H7 (cell line): ENCODE measurements around the gene BBS2. TPM values are rescaled to one million over a fixed set of nuclear protein-coding genes. Genes with fewer than 3 reads are reported as not detected.

Experiments
- DNase-seq: peaks from one replicate; pipeline ENCODE4 v3.0.0; 2012
- H3K27me3 ChIP-seq: 2 replicates; pipeline ENCODE4 v1.6.0; 2011; ENCODE audit warnings: mild to moderate bottlenecking, low read length; ENCODE audit not compliant: control insufficient read depth, insufficient read depth
- H3K36me3 ChIP-seq: replicated peaks from 2 replicates; pipeline ENCODE4 v1.5.1; 2011; ENCODE audit warnings: low read length; ENCODE audit not compliant: control insufficient read depth, insufficient read depth
- H3K4me3 ChIP-seq: 2 replicates; pipeline ENCODE4 v1.5.1; 2011; ENCODE audit warnings: low read depth, mild to moderate bottlenecking, control low read depth, low read length, moderate library complexity; ENCODE audit not compliant: insufficient read depth
- total RNA-seq: library from RNA; depleted of rRNA; stranded (reverse); fragments of >200 nt; shearing (Covaris generic); gene quantifications from 2 replicates; pipeline ENCODE4 v1.2.3, GENCODE V29; 2014

Gene BBS2
- total RNA-seq, 1 experiment from 2014 or later: 22.2 TPM

GRCh38 chr16:56542039-56542438 lies 22.2 kb upstream of the BBS2 start:
- Histone ChIP-seq H3K4me3 (no peak overlapping the region), H3K27me3 (no peaks in the 10 kb centered on the region), H3K36me3 (no peaks in the 10 kb centered on the region)
- DNase-seq: no peak

- Histone ChIP-seq H3K4me3 (no peak overlapping the region), H3K27me3 (peaks cover 1% of the 10 kb centered on the region; the same call in 1 of the 2 replicates), H3K36me3 (no peaks in the 10 kb centered on the region)
- DNase-seq: no peak
Measured at GRCh38 chr16:56539656-56540055, 19.8 kb upstream of the BBS2 start.

GRCh38 chr16:56538331-56538730 lies 18.5 kb upstream of the BBS2 start:
- Histone ChIP-seq H3K4me3 (no peak overlapping the region), H3K36me3 (no peaks in the 10 kb centered on the region), H3K27me3 (peaks cover 1% of the 10 kb centered on the region; the same call in 1 of the 2 replicates)
- DNase-seq: no peak

- H3K27me3 ChIP-seq: peaks cover 1% of the 10 kb centered on the region; the same call in 1 of the 2 replicates
- no peaks in the 10 kb centered on the region for H3K36me3 ChIP-seq
- H3K4me3 ChIP-seq: no peak overlapping the region
- no peak for DNase-seq
Measured at GRCh38 chr16:56534847-56535383, 15.1 kb upstream of the BBS2 start.

- Histone ChIP-seq H3K27me3 (peaks cover 1% of the 10 kb centered on the region; the same call in 1 of the 2 replicates), H3K36me3 (no peaks in the 10 kb centered on the region), H3K4me3 (no peak overlapping the region)
- no peak for DNase-seq
Measured at GRCh38 chr16:56532714-56533113, 12.9 kb upstream of the BBS2 start.

- DNase-seq: no peak
- H3K27me3 ChIP-seq: peaks cover under 1% of the 10 kb centered on the region; the same call in 1 of the 2 replicates
- no peaks in the 10 kb centered on the region for H3K36me3 ChIP-seq
- no peak overlapping the region for H3K4me3 ChIP-seq
Measured at GRCh38 chr16:56530872-56531271, 11.0 kb upstream of the BBS2 start.

GRCh38 chr16:56525236-56525635 lies 5.4 kb upstream of the BBS2 start:
- 0 out of 2 replicates have a peak, but pooled peaks cover 1% of the 10 kb centered on the region for H3K27me3 ChIP-seq
- no peak overlapping the region for H3K4me3 ChIP-seq
- no peaks in the 10 kb centered on the region for H3K36me3 ChIP-seq
- DNase-seq: no peak

GRCh38 chr16:56520251-56520577 lies 390 bp upstream of the BBS2 start:
- peak overlapping the region; percentile 98 for H3K4me3 ChIP-seq
- no peaks in the 10 kb centered on the region for H3K36me3 ChIP-seq
- 0 out of 2 replicates have a peak, but pooled peaks cover 1% of the 10 kb centered on the region for H3K27me3 ChIP-seq
- no peak for DNase-seq

- DNase-seq: no peak
- Histone ChIP-seq H3K4me3 (no peak overlapping the region), H3K27me3 (0 out of 2 replicates have a peak, but pooled peaks cover 1% of the 10 kb centered on the region), H3K36me3 (no peaks in the 10 kb centered on the region)
Measured at GRCh38 chr16:56518425-56518824, 1.4 kb downstream of the BBS2 start.

- H3K27me3 ChIP-seq: 0 out of 2 replicates have a peak, but pooled peaks cover 1% of the 10 kb centered on the region
- H3K4me3 ChIP-seq: no peak overlapping the region
- H3K36me3 ChIP-seq: no peaks in the 10 kb centered on the region
- no peak for DNase-seq
Measured at GRCh38 chr16:56517206-56517605, 2.6 kb downstream of the BBS2 start.

- DNase-seq: no peak
- H3K4me3 ChIP-seq: no peak overlapping the region
- no peaks in the 10 kb centered on the region; the same call in 1 of the 2 replicates for H3K36me3 ChIP-seq
- H3K27me3 ChIP-seq: no peaks in the 10 kb centered on the region
Measured at GRCh38 chr16:56515665-56516064, 4.2 kb downstream of the BBS2 start.

GRCh38 chr16:56514845-56515244 lies 5.0 kb downstream of the BBS2 start:
- no peak for DNase-seq
- no peak overlapping the region for H3K4me3 ChIP-seq
- no peaks in the 10 kb centered on the region; the same call in 1 of the 2 replicates for H3K36me3 ChIP-seq
- H3K27me3 ChIP-seq: no peaks in the 10 kb centered on the region

GRCh38 chr16:56513972-56514371 lies 5.9 kb downstream of the BBS2 start:
- H3K36me3 ChIP-seq: no peaks in the 10 kb centered on the region; the same call in none of the 2 replicates
- no peak overlapping the region for H3K4me3 ChIP-seq
- H3K27me3 ChIP-seq: no peaks in the 10 kb centered on the region
- DNase-seq: peak; percentile 60

- H3K27me3 ChIP-seq: no peaks in the 10 kb centered on the region
- no peaks in the 10 kb centered on the region; the same call in none of the 2 replicates for H3K36me3 ChIP-seq
- no peak for DNase-seq
- no peak overlapping the region for H3K4me3 ChIP-seq
Measured at GRCh38 chr16:56513091-56513490, 6.7 kb downstream of the BBS2 start.

GRCh38 chr16:56512025-56512424 lies 7.8 kb downstream of the BBS2 start:
- no peaks in the 10 kb centered on the region; the same call in none of the 2 replicates for H3K36me3 ChIP-seq
- no peaks in the 10 kb centered on the region for H3K27me3 ChIP-seq
- no peak overlapping the region for H3K4me3 ChIP-seq
- no peak for DNase-seq

GRCh38 chr16:56510544-56510943 lies 9.3 kb downstream of the BBS2 start:
- H3K36me3 ChIP-seq: no peaks in the 10 kb centered on the region; the same call in none of the 2 replicates
- no peak overlapping the region for H3K4me3 ChIP-seq
- DNase-seq: no peak
- H3K27me3 ChIP-seq: no peaks in the 10 kb centered on the region
